SU-DHL-6 (cell line): ENCODE data around the gene B4GALNT4.

Source experiments
- CTCF ChIP-seq: fragments of 200-600 bp; sonication (generic); IDR thresholded peaks from one replicate; pipeline ENCODE4 v1.5.1; 2017; ENCODE audit warnings: antibody characterized with exemption, mild to moderate bottlenecking, low read length, moderate library complexity; ENCODE audit not compliant: insufficient read depth, poor library complexity, severe bottlenecking
- EZH2phosphoT487 ChIP-seq: fragments of 200-600 bp; sonication (generic), shearing (Covaris generic); conservative IDR thresholded peaks from 2 replicates; pipeline ENCODE4 v1.6.1; 2018; ENCODE audit warnings: mild to moderate bottlenecking, antibody characterized with exemption, low read length, moderate library complexity, mixed read lengths

GRCh38 chr11:382081-382629 lies 12.9 kb downstream of the B4GALNT4 start:
- no peak for TF ChIP-seq CTCF
- no peak for TF ChIP-seq EZH2phosphoT487
